Diencephalon (tissue), 1 donor: ENCODE results near the gene ABCA8. TPM values are rescaled to one million over a fixed set of nuclear protein-coding genes. Genes with fewer than 3 reads are reported as not detected.

ENCODE experiments used
- total RNA-seq: library from RNA; depleted of rRNA; stranded (reverse); fragments of >200 nt; gene quantifications from one replicate; pipeline ENCODE4 v1.2.3, GENCODE V29; 2014

Gene ABCA8, protein sequence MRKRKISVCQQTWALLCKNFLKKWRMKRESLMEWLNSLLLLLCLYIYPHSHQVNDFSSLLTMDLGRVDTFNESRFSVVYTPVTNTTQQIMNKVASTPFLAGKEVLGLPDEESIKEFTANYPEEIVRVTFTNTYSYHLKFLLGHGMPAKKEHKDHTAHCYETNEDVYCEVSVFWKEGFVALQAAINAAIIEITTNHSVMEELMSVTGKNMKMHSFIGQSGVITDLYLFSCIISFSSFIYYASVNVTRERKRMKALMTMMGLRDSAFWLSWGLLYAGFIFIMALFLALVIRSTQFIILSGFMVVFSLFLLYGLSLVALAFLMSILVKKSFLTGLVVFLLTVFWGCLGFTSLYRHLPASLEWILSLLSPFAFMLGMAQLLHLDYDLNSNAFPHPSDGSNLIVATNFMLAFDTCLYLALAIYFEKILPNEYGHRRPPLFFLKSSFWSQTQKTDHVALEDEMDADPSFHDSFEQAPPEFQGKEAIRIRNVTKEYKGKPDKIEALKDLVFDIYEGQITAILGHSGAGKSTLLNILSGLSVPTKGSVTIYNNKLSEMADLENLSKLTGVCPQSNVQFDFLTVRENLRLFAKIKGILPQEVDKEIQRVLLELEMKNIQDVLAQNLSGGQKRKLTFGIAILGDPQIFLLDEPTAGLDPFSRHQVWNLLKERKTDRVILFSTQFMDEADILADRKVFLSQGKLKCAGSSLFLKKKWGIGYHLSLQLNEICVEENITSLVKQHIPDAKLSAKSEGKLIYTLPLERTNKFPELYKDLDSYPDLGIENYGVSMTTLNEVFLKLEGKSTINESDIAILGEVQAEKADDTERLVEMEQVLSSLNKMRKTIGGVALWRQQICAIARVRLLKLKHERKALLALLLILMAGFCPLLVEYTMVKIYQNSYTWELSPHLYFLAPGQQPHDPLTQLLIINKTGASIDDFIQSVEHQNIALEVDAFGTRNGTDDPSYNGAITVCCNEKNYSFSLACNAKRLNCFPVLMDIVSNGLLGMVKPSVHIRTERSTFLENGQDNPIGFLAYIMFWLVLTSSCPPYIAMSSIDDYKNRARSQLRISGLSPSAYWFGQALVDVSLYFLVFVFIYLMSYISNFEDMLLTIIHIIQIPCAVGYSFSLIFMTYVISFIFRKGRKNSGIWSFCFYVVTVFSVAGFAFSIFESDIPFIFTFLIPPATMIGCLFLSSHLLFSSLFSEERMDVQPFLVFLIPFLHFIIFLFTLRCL (N-terminal part only)
- 7.4 TPM for total RNA-seq

DNA sequence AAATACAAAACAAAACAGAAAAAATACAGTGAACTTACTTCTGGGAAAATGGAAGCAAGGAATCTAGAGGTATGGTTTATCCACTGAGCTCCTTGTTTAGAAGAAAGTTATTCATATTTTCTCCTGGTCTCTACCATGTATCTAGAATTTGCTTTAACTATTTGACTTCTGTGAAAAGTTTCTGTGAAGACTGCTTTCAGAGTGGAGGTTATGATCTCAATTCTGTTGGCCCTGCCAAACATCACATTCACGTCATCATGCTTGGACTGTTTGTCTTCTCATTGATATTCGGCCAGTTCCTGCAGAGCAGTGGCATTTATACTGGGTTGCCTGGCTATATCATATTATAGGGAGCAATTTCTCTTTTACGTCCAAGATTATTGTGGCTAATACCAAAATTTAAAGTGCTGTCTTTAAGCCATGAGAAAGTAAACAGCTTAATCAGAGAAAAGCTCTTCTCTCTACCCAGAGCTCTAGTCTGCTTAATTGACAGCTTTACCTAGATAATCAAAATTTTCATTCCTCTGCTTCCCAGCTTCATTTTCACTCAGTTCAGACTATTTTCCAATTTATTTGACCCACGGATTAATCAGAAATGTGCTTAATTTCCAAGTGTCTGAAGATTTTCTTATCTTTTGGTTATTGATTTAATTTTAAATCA is at the start of gene ABCA8:
Gene ABCA8 (minus strand): TSS at position 212 of the 661 bp plus-strand sequence. CDS start 13,358 bp downstream, outside the sequence.

Other genes starting within 250 kb of the ABCA8 start
- 8.8 TPM for gene ABCA9, start 105.5 kb upstream of the ABCA8 start, total RNA-seq
- gene ABCA6, start 186.5 kb upstream of the ABCA8 start, total RNA-seq = 6.2 TPM